ENCODE results near the gene CARS2.

- no peak for TF ChIP-seq CTCF (conservative IDR thresholded peaks at IDR 0.05; ENCODE audit: low read depth, low read length)
- TF ChIP-seq EZH2phosphoT487 (IDR thresholded peaks at IDR 0.05; ENCODE audit: borderline replicate concordance, low read length): no peak
Observed at GRCh38 chr13:110600261-110600819, 105.6 kb downstream of the CARS2 start.
